BE2C (cell line): ENCODE results near the gene CEBPZ.
"Not testable (repeated sequence)": the region's sequence is repeated elsewhere in the genome, so short reads cannot be mapped to it uniquely, and the experiment has no call there.

Source experiments
- DNase-seq: peaks from one replicate; pipeline ENCODE4 v3.0.0-alpha.2; 2020
- H3K27me3 ChIP-seq: fragments of 250-450 bp; sonication (Bioruptor Pico); 2 replicates; pipeline ENCODE4 v1.5.1; 2020; ENCODE audit warnings: mild to moderate bottlenecking
- H3K36me3 ChIP-seq: fragments of 250-450 bp; sonication (Bioruptor Pico); 2 replicates; pipeline ENCODE4 v1.5.1; 2020; ENCODE audit warnings: mild to moderate bottlenecking
- H3K4me1 ChIP-seq: fragments of 250-450 bp; sonication (Bioruptor Pico); 2 replicates; pipeline ENCODE4 v1.5.1; 2020
- H3K4me3 ChIP-seq: 2 replicates; pipeline ENCODE4 v1.5.1; 2011; ENCODE audit warnings: low read depth, low read length
- H3K9me3 ChIP-seq: fragments of 250-450 bp; sonication (Bioruptor Pico); 2 replicates; pipeline ENCODE4 v1.5.1; 2020
- TF ChIP-seq, protein P1 (sequence below): IDR thresholded peaks from 2 replicates; pipeline ENCODE4 v1.5.1; 2012; ENCODE audit warnings: mild to moderate bottlenecking, low read depth, low read length

Gene CEBPZ

GRCh38 chr2:37205689-37206341 lies 25.6 kb downstream of the CEBPZ start:
- Histone ChIP-seq H3K27me3 (no peaks in the 10 kb centered on the region), H3K9me3 (peaks cover 9% of the 10 kb centered on the region), H3K4me3 (no peak overlapping the region), H3K4me1 (no peaks in the 10 kb centered on the region), H3K36me3 (peaks cover 98% of the 10 kb centered on the region)
- no peak for DNase-seq
- TF ChIP-seq, protein P1, sequence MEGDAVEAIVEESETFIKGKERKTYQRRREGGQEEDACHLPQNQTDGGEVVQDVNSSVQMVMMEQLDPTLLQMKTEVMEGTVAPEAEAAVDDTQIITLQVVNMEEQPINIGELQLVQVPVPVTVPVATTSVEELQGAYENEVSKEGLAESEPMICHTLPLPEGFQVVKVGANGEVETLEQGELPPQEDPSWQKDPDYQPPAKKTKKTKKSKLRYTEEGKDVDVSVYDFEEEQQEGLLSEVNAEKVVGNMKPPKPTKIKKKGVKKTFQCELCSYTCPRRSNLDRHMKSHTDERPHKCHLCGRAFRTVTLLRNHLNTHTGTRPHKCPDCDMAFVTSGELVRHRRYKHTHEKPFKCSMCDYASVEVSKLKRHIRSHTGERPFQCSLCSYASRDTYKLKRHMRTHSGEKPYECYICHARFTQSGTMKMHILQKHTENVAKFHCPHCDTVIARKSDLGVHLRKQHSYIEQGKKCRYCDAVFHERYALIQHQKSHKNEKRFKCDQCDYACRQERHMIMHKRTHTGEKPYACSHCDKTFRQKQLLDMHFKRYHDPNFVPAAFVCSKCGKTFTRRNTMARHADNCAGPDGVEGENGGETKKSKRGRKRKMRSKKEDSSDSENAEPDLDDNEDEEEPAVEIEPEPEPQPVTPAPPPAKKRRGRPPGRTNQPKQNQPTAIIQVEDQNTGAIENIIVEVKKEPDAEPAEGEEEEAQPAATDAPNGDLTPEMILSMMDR = no peak

DNA sequence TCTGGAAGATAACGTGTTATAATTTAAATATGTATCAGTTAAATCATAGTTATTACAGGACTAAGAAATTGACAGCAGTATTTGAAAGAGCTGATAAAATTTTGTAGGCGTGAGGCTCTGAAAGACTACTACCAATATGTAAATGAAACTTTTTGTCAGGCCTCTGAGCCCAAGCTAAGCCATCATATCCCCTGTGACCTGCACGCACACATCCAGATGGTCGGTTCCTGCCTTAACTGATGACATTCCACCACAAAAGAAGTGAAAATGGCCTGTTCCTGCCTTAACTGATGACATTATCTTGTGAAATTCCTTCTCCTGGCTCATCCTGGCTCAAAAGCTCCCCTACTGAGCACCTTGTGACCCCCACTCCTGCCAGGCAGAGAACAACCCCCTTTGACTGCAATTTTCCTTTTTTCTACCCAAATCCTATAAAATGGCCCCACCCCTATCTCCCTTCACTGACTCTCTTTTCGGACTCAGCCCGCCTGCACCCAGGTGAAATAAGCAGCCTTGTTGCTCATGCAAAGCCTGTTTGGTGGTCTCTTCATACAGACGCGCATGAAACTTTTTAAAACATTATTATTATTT lies 26.2 kb downstream of the CEBPZ start:
- DNase-seq, H3K4me1 ChIP-seq, H3K4me3 ChIP-seq, H3K9me3 ChIP-seq, H3K27me3 ChIP-seq: not testable (repeated sequence)
- H3K36me3 ChIP-seq = peaks cover 96% of the 10 kb centered on the region

DNA sequence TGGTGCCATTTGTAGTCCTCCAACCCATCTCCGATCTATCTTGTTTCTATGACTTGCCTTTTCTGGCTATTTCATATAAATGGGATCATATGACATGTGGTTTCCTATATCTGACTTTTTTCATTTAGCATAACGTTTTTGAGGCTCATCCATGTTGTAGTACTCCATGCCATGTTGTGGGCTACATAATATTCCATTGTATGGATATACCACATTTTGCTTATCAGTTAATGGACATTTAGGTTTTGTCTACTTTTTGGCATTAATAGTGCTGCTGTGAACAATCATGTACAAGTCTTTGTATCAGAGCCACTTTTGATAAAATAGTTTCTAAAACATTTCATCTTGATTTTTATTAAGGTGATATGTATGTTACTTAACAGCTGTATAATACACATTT lies 27.7 kb downstream of the CEBPZ start:
- TF ChIP-seq, protein P1 = no peak
- Histone ChIP-seq H3K4me1 (no peaks in the 10 kb centered on the region; the same call in 1 of the 2 replicates), H3K27me3 (no peaks in the 10 kb centered on the region), H3K4me3 (no peak overlapping the region), H3K36me3 (peaks cover 89% of the 10 kb centered on the region), H3K9me3 (peaks cover 9% of the 10 kb centered on the region)
- DNase-seq = no peak

DNA sequence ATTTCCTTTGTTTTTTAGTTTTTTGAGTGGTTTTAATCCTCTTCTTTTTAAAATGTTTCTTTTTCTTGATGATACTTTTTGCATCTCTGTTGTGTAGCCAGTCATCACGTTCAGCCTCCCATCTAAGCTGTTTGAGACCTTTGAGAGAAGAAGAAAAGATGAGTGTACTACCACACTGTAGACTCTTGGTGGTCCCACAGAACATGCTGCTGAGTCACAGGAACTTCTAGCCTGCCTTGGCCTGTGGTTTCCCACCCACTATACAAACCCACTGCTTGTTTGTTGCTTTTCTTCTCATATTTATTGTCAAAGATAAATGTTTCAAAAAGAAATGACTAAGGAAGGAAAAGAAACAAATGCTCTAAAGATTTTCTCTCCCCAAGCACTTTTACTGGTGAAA lies 29.6 kb downstream of the CEBPZ start:
- peaks cover 74% of the 10 kb centered on the region for H3K36me3 ChIP-seq
- H3K4me1 ChIP-seq = no peaks in the 10 kb centered on the region; the same call in 1 of the 2 replicates
- H3K4me3 ChIP-seq = no peak overlapping the region
- no peaks in the 10 kb centered on the region for H3K27me3 ChIP-seq
- H3K9me3 ChIP-seq = peaks cover 7% of the 10 kb centered on the region
- TF ChIP-seq, protein P1 = no peak
- DNase-seq = no peak

GRCh38 chr2:37201208-37201607 lies 30.2 kb downstream of the CEBPZ start:
- Histone ChIP-seq H3K4me1 (no peaks in the 10 kb centered on the region; the same call in 1 of the 2 replicates), H3K4me3 (no peak overlapping the region), H3K36me3 (peaks cover 68% of the 10 kb centered on the region), H3K9me3 (peaks cover 4% of the 10 kb centered on the region), H3K27me3 (no peaks in the 10 kb centered on the region)
- no peak for DNase-seq
- TF ChIP-seq, protein P1 = no peak

GRCh38 chr2:37198681-37199065 lies 32.7 kb downstream of the CEBPZ start:
- Histone ChIP-seq H3K36me3 (peaks cover 43% of the 10 kb centered on the region), H3K27me3 (no peaks in the 10 kb centered on the region), H3K4me3 (no peak overlapping the region), H3K4me1 (no peaks in the 10 kb centered on the region; the same call in 1 of the 2 replicates), H3K9me3 (0 out of 2 replicates have a peak, but pooled peaks cover 2% of the 10 kb centered on the region)
- DNase-seq = no peak
- TF ChIP-seq, protein P1 = no peak
